ENCODE measurements around the gene WNT7B. TPM values are rescaled to one million over a fixed set of nuclear protein-coding genes. Genes with fewer than 3 reads are reported as not detected.

WNT7B gene
- total RNA-seq, 6 donors from 2014 or later, result 5.2 to 15.6 (median 8.8) TPM

GRCh38 chr22:46017166-46017565 is 40.2 kb upstream of the WNT7B start:
- H3K4me1 ChIP-seq, result peaks cover 13 to 35% (median 21%) of the 10 kb centered on the region in 4 donors
- TF ChIP-seq, protein P1, sequence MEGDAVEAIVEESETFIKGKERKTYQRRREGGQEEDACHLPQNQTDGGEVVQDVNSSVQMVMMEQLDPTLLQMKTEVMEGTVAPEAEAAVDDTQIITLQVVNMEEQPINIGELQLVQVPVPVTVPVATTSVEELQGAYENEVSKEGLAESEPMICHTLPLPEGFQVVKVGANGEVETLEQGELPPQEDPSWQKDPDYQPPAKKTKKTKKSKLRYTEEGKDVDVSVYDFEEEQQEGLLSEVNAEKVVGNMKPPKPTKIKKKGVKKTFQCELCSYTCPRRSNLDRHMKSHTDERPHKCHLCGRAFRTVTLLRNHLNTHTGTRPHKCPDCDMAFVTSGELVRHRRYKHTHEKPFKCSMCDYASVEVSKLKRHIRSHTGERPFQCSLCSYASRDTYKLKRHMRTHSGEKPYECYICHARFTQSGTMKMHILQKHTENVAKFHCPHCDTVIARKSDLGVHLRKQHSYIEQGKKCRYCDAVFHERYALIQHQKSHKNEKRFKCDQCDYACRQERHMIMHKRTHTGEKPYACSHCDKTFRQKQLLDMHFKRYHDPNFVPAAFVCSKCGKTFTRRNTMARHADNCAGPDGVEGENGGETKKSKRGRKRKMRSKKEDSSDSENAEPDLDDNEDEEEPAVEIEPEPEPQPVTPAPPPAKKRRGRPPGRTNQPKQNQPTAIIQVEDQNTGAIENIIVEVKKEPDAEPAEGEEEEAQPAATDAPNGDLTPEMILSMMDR (IDR thresholded peaks at IDR 0.05), result no peak
- TF ChIP-seq POLR2AphosphoS5 (IDR thresholded peaks at IDR 0.05) (no peak), EP300 (IDR thresholded peaks at IDR 0.05) (no peak), POLR2A (IDR thresholded peaks at IDR 0.05) (no peak)
- 91 to 92% methylated on average over 2 of the region's 2 CpGs for WGBS, 2 donors
- DNase-seq, result no peak
- H3K9me3 ChIP-seq, result no peaks in the 10 kb centered on the region
- no peaks in the 10 kb centered on the region for H3K27me3 ChIP-seq
- no peak overlapping the region for H3K27ac ChIP-seq
- H3K36me3 ChIP-seq, result no peaks in the 10 kb centered on the region
- no peak overlapping the region for H3K4me3 ChIP-seq
- ATAC-seq (ENCODE audit: low FRiP score in 2 of 2), result no peak

DNA sequence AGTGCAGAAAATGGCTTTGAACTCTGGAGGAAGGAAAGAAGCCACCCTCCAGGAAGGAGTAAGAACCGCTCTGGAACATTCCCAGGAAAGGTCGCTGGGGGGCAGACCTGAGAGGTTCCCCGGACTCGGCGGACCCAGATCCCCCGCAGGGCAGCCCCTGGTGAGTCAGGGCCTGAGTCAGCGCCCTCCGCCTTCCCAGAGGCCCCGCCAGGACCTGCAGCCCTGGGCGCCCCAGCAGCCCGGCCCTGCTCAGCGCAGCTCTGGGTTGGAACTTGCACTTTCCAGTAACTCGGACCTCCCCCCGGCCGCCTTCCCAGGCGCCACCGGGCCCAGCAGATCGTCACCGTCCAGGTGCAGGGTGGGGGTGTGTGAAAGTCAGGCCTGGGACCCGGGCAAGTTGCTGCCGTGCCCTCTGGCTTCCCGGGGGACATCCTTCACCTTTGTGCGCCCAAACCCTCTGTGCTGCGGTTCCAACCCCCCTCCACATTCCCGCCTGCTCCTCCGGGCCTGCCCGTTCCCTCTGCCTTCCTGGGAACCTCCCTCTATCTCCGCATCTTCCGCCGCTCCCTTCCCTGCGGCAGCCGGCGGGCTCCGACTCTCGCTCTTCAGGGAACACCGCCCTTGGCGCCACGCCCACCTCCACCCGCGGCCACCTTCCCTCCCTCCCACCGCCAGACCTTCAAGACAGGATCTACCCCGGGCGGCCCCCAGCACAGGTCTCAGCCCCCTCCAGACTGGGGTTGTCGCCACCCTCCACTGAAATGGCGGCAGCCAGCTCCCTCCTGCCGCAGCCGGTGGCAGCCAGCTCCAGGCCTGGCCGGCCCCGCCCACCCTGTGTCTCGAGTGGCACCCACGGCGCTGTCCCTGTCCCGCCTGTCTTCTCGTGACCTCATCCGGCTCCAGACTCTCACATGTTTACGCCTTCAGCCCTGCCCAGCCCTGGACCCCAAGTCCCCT is 36.8 kb upstream of the WNT7B start:
- 0 to 1% methylated on average over 36 to 49 of the region's 56 CpGs for WGBS, 2 donors
- peaks cover 0 to 8% (median 2%) of the 10 kb centered on the region in 4 donors for H3K9me3 ChIP-seq
- TF ChIP-seq, protein P1 (IDR thresholded peaks at IDR 0.05), result peak; percentile 72 to 88 (median 82)
- TF ChIP-seq POLR2A (IDR thresholded peaks at IDR 0.05) (peak in 3 of 4 donors; percentile 33 to 75 (median 54)), POLR2AphosphoS5 (IDR thresholded peaks at IDR 0.05) (peak; percentile 69 to 90), EP300 (IDR thresholded peaks at IDR 0.05) (peak in 1 of 4 donors; percentile 45)
- DNase-seq (peak; percentile 95 to 97), ATAC-seq (ENCODE audit: low FRiP score in 2 of 2) (peak; percentile 97 to 98)
- H3K4me1 ChIP-seq, result peaks cover 13 to 30% (median 21%) of the 10 kb centered on the region in 4 donors
- peak overlapping the region; percentile 93 to 99 (median 96) for H3K27ac ChIP-seq
- no peaks in the 10 kb centered on the region for H3K36me3 ChIP-seq
- H3K27me3 ChIP-seq, result no peaks in the 10 kb centered on the region
- peak overlapping the region; percentile 45 to 75 (median 66) for H3K4me3 ChIP-seq

DNA sequence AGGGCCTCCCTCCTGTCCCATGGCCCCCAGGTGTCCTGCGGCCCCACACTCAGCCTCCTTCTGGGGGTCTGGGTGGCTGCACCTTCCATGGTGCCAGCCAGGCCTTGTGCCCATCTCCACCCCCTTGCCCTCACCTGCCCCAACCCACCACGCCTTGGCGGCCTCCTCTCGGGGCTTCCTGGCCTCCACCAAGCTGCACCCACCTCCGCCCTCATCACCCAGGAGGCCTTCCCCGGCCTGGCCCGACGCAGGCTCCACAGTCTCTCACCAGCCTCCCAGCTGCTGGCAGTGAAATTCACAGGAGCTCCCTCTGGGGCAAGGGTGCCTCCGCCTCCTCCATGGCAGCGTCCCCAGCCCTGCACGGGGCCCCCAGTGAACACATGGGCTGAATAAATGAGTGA is 35.9 kb upstream of the WNT7B start:
- Histone ChIP-seq H3K4me3 (peak overlapping the region in 2 of 4 donors; percentile 67 to 75), H3K27me3 (no peaks in the 10 kb centered on the region), H3K9me3 (peaks cover 0 to 8% (median 2%) of the 10 kb centered on the region in 4 donors), H3K4me1 (peaks cover 19 to 33% (median 27%) of the 10 kb centered on the region in 4 donors), H3K27ac (peak overlapping the region; percentile 93 to 99 (median 96)), H3K36me3 (no peaks in the 10 kb centered on the region)
- WGBS, 2 donors, result 60 to 64% methylated on average over 7 to 11 of the region's 11 CpGs
- peak in 1 of 2 donors; percentile 83 for DNase-seq
- no peak for ATAC-seq (ENCODE audit: low FRiP score in 2 of 2)
- TF ChIP-seq POLR2A (IDR thresholded peaks at IDR 0.05) (no peak), EP300 (IDR thresholded peaks at IDR 0.05) (no peak), POLR2AphosphoS5 (IDR thresholded peaks at IDR 0.05) (no peak)
- TF ChIP-seq, protein P1 (IDR thresholded peaks at IDR 0.05), result no peak

- ATAC-seq (ENCODE audit: low FRiP score in 2 of 2) (no peak), DNase-seq (peak in 1 of 2 donors; percentile 77)
- 93 to 100% methylated on average over 2 to 13 of the region's 13 CpGs for WGBS, 2 donors
- peak overlapping the region in 1 of 4 donors; percentile 75 for H3K4me3 ChIP-seq
- no peaks in the 10 kb centered on the region for H3K36me3 ChIP-seq
- H3K9me3 ChIP-seq, result peaks cover 0 to 8% (median 2%) of the 10 kb centered on the region in 4 donors
- TF ChIP-seq, protein P1 (IDR thresholded peaks at IDR 0.05), result no peak
- no peak for TF ChIP-seq EP300 (IDR thresholded peaks at IDR 0.05)
- TF ChIP-seq POLR2AphosphoS5 (IDR thresholded peaks at IDR 0.05), result no peak
- H3K27me3 ChIP-seq, result no peaks in the 10 kb centered on the region
- H3K27ac ChIP-seq, result peak overlapping the region; percentile 93 to 99 (median 96)
- H3K4me1 ChIP-seq, result peaks cover 24 to 39% (median 33%) of the 10 kb centered on the region in 4 donors
These were observed 35.4 kb upstream of the WNT7B start for GRCh38 chr22:46012182-46012880.
